ENCODE results near the gene GDPD5. TPM values are rescaled to one million over a fixed set of nuclear protein-coding genes. Genes with fewer than 3 reads are reported as not detected.

GDPD5 gene
- polyA plus RNA-seq, 1 experiment: 1.4 TPM

DNA sequence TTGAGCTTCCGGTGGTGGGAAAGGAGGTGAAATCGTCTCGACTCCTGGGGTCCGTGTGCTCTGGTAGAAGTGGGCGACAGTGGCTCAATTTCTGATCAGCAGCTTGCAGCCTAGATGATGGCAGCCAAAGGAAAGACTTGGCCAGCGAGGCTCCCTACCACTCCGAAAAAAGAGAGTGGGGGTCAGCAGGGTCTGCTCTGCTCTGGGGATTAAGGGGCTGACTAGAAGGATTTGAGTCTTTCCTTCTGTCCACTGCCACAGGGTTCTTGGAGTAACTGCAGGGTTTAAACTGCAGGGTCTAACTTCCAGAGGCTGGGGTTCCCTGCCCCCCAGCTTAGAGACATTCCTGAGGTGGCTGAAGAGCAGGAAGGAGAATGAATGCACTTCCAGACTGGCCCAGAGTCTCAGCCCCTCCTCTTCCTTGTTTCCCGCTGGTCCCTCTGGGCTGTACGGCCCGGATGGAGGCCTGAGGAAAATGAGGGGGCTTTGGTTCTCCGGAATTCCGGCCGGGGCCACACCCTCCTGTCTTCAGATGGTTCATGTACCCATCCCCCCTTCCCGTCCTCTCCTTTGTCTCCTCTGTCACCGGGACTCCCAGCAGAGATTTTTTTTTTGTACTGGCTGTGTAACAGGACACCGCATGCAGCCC, 37.2 kb upstream of the GDPD5 start:
- POLR2A ChIA-PET: interaction anchor here (0.8 to 6.9 kb wide), 6 partner anchors 9 to 149 kb away, joined by 3 to 120 read pairs (median 6); partner anchors contain the start of gene GDPD5
- TF ChIP-seq, protein P1, sequence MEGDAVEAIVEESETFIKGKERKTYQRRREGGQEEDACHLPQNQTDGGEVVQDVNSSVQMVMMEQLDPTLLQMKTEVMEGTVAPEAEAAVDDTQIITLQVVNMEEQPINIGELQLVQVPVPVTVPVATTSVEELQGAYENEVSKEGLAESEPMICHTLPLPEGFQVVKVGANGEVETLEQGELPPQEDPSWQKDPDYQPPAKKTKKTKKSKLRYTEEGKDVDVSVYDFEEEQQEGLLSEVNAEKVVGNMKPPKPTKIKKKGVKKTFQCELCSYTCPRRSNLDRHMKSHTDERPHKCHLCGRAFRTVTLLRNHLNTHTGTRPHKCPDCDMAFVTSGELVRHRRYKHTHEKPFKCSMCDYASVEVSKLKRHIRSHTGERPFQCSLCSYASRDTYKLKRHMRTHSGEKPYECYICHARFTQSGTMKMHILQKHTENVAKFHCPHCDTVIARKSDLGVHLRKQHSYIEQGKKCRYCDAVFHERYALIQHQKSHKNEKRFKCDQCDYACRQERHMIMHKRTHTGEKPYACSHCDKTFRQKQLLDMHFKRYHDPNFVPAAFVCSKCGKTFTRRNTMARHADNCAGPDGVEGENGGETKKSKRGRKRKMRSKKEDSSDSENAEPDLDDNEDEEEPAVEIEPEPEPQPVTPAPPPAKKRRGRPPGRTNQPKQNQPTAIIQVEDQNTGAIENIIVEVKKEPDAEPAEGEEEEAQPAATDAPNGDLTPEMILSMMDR (IDR thresholded peaks at IDR 0.05; ENCODE audit: low read depth, low read length): no peak
- CTCF ChIA-PET: interaction anchor here (0.6 to 7.0 kb wide), 5 partner anchors 9 to 18 kb away, joined by 3 to 53 read pairs (median 5); no protein-coding TSS in a partner anchor
- Histone ChIP-seq H3K27ac (ENCODE audit: low read depth, low read length) (peak overlapping the region; percentile 97), H3K9me3 (ENCODE audit: control insufficient read depth, insufficient read depth, low read length) (peaks cover 6% of the 10 kb centered on the region; the same call in 1 of the 2 replicates), H3K4me3 (ENCODE audit: low read depth, low read length) (peak overlapping the region; percentile 77), H3K27me3 (ENCODE audit: control insufficient read depth, insufficient read depth, low read length) (no peaks in the 10 kb centered on the region)
- DNase-seq (ENCODE audit: low read depth, low spot score): no peak

DNA sequence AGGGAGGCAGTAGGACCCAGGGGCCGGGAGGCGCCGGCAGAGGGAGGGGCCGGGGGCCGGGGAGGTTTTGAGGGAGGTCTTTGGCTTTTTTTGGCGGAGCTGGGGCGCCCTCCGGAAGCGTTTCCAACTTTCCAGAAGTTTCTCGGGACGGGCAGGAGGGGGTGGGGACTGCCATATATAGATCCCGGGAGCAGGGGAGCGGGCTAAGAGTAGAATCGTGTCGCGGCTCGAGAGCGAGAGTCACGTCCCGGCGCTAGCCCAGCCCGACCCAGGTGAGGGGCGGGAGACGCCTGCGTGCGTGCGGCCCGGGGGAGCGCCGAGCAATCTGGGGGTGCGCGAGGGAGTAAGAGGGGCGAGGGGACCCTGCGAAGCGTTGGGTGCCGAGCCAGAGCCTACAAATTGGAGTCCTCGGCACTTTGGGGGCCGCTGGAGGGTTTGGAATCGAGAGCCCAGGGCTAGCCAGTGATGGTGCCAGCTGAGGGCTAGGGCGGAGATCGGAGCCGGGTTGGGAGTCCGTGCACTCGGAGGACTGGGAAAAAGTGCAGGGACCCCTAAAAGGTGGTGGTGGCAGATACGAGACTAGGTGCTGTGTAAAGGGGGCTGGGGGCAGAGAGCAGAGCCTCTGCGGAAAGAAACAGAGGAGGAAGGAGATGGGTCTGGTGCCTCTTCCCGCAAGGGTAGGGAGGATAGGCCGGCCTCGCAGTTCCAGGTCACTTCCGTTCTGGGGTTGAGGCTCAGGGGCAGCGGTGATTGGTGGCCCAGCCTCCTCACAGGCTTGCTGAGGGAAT, 36.5 kb upstream of the GDPD5 start, which contains the start of gene SERPINH1:
SERPINH1 (plus strand) TSS at position 206 of the 788 bp plus-strand sequence. CDS start 4,097 bp downstream, outside the sequence.
- no peak for DNase-seq (ENCODE audit: low read depth, low spot score)
- CTCF ChIA-PET: interaction anchor here (0.6 to 1.6 kb wide), 4 partner anchors 9 to 17 kb away, joined by 3 to 8 read pairs (median 4); no protein-coding TSS in a partner anchor
- TF ChIP-seq, protein P1 (IDR thresholded peaks at IDR 0.05; ENCODE audit: low read depth, low read length): no peak
- Histone ChIP-seq H3K27me3 (ENCODE audit: control insufficient read depth, insufficient read depth, low read length) (no peaks in the 10 kb centered on the region), H3K9me3 (ENCODE audit: control insufficient read depth, insufficient read depth, low read length) (peaks cover 6% of the 10 kb centered on the region; the same call in 1 of the 2 replicates), H3K4me3 (ENCODE audit: low read depth, low read length) (peak within 1 kb of the TSS; percentile 77), H3K27ac (ENCODE audit: low read depth, low read length) (peak within 1 kb of the TSS; percentile 97)
- POLR2A ChIA-PET: interaction anchor here (0.8 to 6.9 kb wide), 8 partner anchors 8 to 148 kb away, joined by 3 to 120 read pairs (median 4); partner anchors contain the start of gene GDPD5

DNA sequence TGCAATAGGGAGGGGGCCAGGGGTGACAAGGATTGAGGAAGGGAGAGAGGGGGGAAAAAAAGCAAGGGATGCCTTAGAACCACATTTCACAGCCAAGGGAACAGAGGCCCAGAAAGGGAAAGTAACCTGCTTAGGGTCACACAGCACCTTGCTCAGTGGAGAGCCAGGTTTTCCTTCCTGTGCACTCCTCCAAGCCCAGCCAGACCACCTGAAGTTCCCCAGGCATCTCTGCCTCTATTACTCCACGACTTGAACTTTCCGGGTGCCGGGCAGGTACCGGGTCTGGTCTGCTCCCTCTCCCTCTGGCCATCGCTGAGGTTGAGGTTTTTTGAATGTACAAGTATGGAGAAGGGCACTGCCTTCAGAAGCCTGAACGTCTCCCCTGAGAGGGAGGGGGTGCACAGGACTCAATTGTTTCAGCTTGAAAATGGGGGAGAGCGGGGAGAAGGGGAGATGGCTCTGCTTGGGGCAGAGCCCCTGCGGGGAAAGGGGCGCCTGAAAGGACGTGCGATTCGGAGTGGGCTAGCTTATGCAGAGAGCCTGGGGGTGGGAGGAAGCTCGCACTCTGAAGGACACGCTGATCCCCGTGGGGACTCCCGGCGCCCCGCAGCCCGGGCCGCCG, 35.8 kb upstream of the GDPD5 start:
- peak overlapping the region; percentile 77 for H3K4me3 ChIP-seq (ENCODE audit: low read depth, low read length)
- CTCF ChIA-PET: interaction anchor here (0.9 kb wide), 1 partner anchor 13 kb away, joined by 3 read pairs; no protein-coding TSS in a partner anchor
- DNase-seq (ENCODE audit: low read depth, low spot score): no peak
- H3K9me3 ChIP-seq (ENCODE audit: control insufficient read depth, insufficient read depth, low read length): peaks cover 3% of the 10 kb centered on the region; the same call in 1 of the 2 replicates
- peak overlapping the region; percentile 11 for H3K27ac ChIP-seq (ENCODE audit: low read depth, low read length)
- H3K27me3 ChIP-seq (ENCODE audit: control insufficient read depth, insufficient read depth, low read length): no peaks in the 10 kb centered on the region
- TF ChIP-seq, protein P1 (IDR thresholded peaks at IDR 0.05; ENCODE audit: low read depth, low read length): no peak
- POLR2A ChIA-PET: interaction anchor here (0.7 to 6.9 kb wide), 8 partner anchors 7 to 154 kb away, joined by 3 to 120 read pairs (median 6); partner anchors contain the start of gene GDPD5

DNA sequence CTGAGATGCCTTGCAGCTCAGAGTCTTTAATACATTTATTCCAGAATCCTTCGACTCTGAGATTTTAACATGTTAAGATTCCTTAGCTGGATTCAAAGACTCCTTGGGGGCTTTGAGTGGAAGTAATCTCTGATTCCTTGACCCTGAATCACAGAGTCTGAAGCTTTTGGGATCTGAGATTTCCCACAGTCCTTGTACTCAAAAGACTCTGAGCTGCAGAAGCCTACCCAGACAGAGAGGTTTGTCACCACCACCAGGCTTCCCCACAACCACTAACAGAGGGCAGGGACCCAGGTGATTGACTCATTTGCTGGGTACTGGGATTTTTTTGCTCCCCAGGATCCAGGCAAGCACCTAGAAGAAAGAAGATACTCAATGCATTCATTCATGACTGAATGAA, 34.9 kb upstream of the GDPD5 start:
- no peaks in the 10 kb centered on the region for H3K27me3 ChIP-seq (ENCODE audit: control insufficient read depth, insufficient read depth, low read length)
- TF ChIP-seq, protein P1 (IDR thresholded peaks at IDR 0.05; ENCODE audit: low read depth, low read length): no peak
- POLR2A ChIA-PET: interaction anchor here (0.7 to 5.8 kb wide), 2 partner anchors 14 to 153 kb away, joined by 7 to 85 read pairs; no protein-coding TSS in a partner anchor
- H3K9me3 ChIP-seq (ENCODE audit: control insufficient read depth, insufficient read depth, low read length): no peaks in the 10 kb centered on the region; the same call in 1 of the 2 replicates
- DNase-seq (ENCODE audit: low read depth, low spot score): no peak
- H3K27ac ChIP-seq (ENCODE audit: low read depth, low read length): peak overlapping the region; percentile 21
- no peak overlapping the region for H3K4me3 ChIP-seq (ENCODE audit: low read depth, low read length)
- CTCF ChIA-PET: interaction anchor here (0.7 to 1.3 kb wide), 3 partner anchors 14 to 172 kb away, joined by 3 to 5 read pairs (median 3); no protein-coding TSS in a partner anchor
